HG03442 (cell line): ENCODE data around the gene FANCE.
"Not testable (repeated sequence)": the region's sequence is repeated elsewhere in the genome, so short reads cannot be mapped to it uniquely, and the experiment has no call there.

ENCODE experiments used
- ATAC-seq: cut with Tn5 transposase; IDR thresholded peaks from one replicate; pipeline ENCODE4 v1.9.1; 2021; ENCODE audit warnings: mild to moderate bottlenecking, moderate library complexity; ENCODE audit not compliant: unreplicated experiment

Gene FANCE

GRCh38 chr6:35496036-35496840, 44.1 kb downstream of the FANCE start:
- ATAC-seq: no peak

GRCh38 chr6:35496841-35497570, 44.9 kb downstream of the FANCE start, which contains the start of gene TEAD3:
TSS of gene TEAD3 (minus strand) at chr6:35497079.
- no peak for ATAC-seq

GRCh38 chr6:35497571-35498421, 45.7 kb downstream of the FANCE start:
- ATAC-seq: no peak

- ATAC-seq: no peak
Observed at GRCh38 chr6:35498422-35499067, 46.4 kb downstream of the FANCE start.

GRCh38 chr6:35499372-35499771, 47.2 kb downstream of the FANCE start:
- ATAC-seq: no peak

- ATAC-seq: no peak
Observed at GRCh38 chr6:35500782-35501181, 48.6 kb downstream of the FANCE start.

GRCh38 chr6:35501784-35502183, 49.6 kb downstream of the FANCE start:
- no peak for ATAC-seq

GRCh38 chr6:35503534-35503933, 51.4 kb downstream of the FANCE start:
- no peak for ATAC-seq

- no peak for ATAC-seq
Observed at GRCh38 chr6:35505999-35506412, 53.9 kb downstream of the FANCE start.

GRCh38 chr6:35506536-35506935, 54.4 kb downstream of the FANCE start:
- ATAC-seq: no peak

- no peak for ATAC-seq
Observed at GRCh38 chr6:35507221-35507620, 55.1 kb downstream of the FANCE start.

- no peak for ATAC-seq
Observed at GRCh38 chr6:35508027-35508426, 55.9 kb downstream of the FANCE start.

GRCh38 chr6:35508542-35508941, 56.4 kb downstream of the FANCE start:
- ATAC-seq: no peak

- no peak for ATAC-seq
Observed at GRCh38 chr6:35510916-35511561, 58.9 kb downstream of the FANCE start.

GRCh38 chr6:35511562-35511941, 59.4 kb downstream of the FANCE start:
- no peak for ATAC-seq

- no peak for ATAC-seq
Observed at GRCh38 chr6:35512006-35512405, 59.9 kb downstream of the FANCE start.

- ATAC-seq: no peak
Observed at GRCh38 chr6:35512740-35513139, 60.6 kb downstream of the FANCE start, which contains the start of gene TULP1. TSS of gene TULP1 (minus strand) at chr6:35512896. CDS start at chr6:35512858, 38 bp downstream.

GRCh38 chr6:35514587-35514986, 62.4 kb downstream of the FANCE start:
- no peak for ATAC-seq

GRCh38 chr6:35515939-35516338, 63.8 kb downstream of the FANCE start:
- not testable (repeated sequence) for ATAC-seq
